IPS-20b (cell line): Measurements from ENCODE around the gene NFE2.

Experiments
- H3K27ac ChIP-seq: one replicate; pipeline ENCODE4 v1.5.1; 2013; ENCODE audit warnings: low read length
- H3K27me3 ChIP-seq: 2 replicates; pipeline ENCODE4 v1.6.1; 2013; ENCODE audit warnings: mild to moderate bottlenecking, low read length, inconsistent platforms; ENCODE audit not compliant: insufficient read depth
- H3K36me3 ChIP-seq: 2 replicates; pipeline ENCODE4 v1.6.1; 2013; ENCODE audit warnings: low read depth, mild to moderate bottlenecking, inconsistent platforms, low read length, moderate library complexity; ENCODE audit not compliant: insufficient read depth
- H3K4me1 ChIP-seq: 2 replicates; pipeline ENCODE4 v1.6.1; 2013; ENCODE audit warnings: mild to moderate bottlenecking, control low read depth, inconsistent platforms, low read length, moderate library complexity; ENCODE audit not compliant: insufficient read depth
- H3K4me3 ChIP-seq: 2 replicates; pipeline ENCODE4 v1.5.1; 2013; ENCODE audit warnings: mild to moderate bottlenecking, low read length, inconsistent platforms
- H3K9ac ChIP-seq: 2 replicates; pipeline ENCODE4 v1.6.1; 2013; ENCODE audit warnings: low read depth, mild to moderate bottlenecking, inconsistent platforms, low read length, moderate library complexity
- H3K9me3 ChIP-seq: 2 replicates; pipeline ENCODE4 v1.6.1; 2013; ENCODE audit warnings: mild to moderate bottlenecking, low read depth, low read length, inconsistent platforms; ENCODE audit not compliant: insufficient read depth

NFE2 gene

DNA sequence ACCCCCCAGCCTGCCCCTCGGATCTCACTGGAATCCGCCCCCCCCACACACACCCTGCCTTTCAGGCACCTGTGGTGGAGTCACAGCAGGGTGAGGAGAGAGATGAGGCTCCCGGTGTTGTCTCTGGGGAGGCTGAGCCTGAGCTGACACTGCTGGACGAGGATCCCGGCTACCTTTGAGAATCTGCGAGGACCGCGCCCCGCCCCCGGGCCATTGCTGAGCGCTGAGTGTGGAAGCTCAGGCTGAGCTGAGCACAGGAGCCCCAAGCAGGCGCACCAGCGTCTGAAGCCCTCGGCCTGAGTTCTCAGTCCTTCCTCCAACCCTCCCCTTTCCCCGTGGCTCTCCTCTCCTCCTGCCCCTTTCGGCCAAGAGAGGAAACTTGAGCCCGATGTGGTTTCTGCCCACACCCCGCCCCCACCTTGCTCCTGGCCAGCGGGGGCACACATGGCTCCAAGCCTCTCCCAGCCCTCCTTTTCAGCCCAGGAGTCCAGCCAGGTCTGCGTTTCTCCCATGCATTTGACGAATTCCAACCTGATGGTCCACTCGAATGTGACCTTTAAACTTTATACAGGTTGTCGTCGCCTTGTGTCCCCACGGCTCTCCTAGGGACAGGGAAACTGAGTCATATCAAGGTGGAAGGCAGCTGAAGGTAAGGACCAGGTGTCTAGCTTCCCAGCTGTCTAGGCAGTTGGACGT, at the start of gene NFE2:
NFE2 (minus strand) TSS at position 284 of the 696 bp plus-strand sequence. CDS start 5,767 bp downstream, outside the sequence.
- peak within 1 kb of the TSS; percentile 66 for H3K9ac ChIP-seq
- peaks cover 35% of the 10 kb centered on the region for H3K4me1 ChIP-seq
- H3K4me3 ChIP-seq: peak within 1 kb of the TSS; percentile 72
- H3K36me3 ChIP-seq: no peaks in the 10 kb centered on the region
- H3K9me3 ChIP-seq: no peaks in the 10 kb centered on the region
- peak within 1 kb of the TSS; percentile 18 for H3K27ac ChIP-seq
- H3K27me3 ChIP-seq: peaks cover 16% of the 10 kb centered on the region

DNA sequence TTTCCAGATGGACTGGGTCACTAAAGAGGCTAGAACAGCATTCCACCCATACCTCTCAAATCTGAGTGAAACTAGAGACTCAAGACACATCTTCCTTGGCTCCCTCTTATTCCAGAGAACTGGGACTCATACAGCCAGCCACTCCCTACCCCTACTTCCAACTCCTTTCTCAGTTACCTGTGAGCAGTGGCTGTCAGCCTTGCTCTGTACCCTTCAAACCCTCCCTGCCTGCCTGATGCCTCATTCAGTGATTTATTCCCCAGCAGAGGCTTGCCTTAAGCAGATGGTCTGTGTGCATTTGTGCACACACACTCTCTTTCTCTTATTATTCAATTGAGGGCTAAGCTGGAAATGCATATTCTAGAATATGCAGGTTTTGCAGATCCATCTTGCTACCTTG, 48.9 kb upstream of the NFE2 start:
- Histone ChIP-seq H3K36me3 (peaks cover 45% of the 10 kb centered on the region), H3K27ac (no peak overlapping the region), H3K4me3 (no peak overlapping the region), H3K9me3 (no peaks in the 10 kb centered on the region), H3K9ac (no peak overlapping the region), H3K4me1 (peaks cover 34% of the 10 kb centered on the region), H3K27me3 (peaks cover 22% of the 10 kb centered on the region; the same call in 1 of the 2 replicates)

DNA sequence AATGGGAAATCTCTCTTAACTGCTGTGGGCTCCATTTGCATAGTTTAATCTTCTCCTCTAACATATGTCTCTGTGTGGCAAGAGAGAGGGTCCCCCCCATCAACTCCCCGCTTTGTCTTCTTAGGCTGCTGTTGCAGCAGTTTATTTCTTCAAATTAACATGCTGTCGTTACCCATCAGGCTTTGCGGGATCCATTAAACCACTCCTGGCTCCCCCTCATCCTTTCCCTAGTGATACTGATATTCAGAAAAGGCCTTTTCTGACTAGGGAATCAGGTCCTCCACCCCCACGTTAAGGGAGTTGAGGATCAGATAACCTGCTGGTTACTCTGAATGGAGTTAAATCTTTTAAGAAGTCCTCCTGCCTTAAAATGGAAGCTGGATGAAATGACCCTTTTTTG, 48.2 kb upstream of the NFE2 start:
- Histone ChIP-seq H3K27me3 (peaks cover 22% of the 10 kb centered on the region; the same call in 1 of the 2 replicates), H3K27ac (no peak overlapping the region), H3K4me1 (peaks cover 33% of the 10 kb centered on the region), H3K9me3 (no peaks in the 10 kb centered on the region), H3K36me3 (peaks cover 46% of the 10 kb centered on the region), H3K9ac (no peak overlapping the region), H3K4me3 (no peak overlapping the region)

DNA sequence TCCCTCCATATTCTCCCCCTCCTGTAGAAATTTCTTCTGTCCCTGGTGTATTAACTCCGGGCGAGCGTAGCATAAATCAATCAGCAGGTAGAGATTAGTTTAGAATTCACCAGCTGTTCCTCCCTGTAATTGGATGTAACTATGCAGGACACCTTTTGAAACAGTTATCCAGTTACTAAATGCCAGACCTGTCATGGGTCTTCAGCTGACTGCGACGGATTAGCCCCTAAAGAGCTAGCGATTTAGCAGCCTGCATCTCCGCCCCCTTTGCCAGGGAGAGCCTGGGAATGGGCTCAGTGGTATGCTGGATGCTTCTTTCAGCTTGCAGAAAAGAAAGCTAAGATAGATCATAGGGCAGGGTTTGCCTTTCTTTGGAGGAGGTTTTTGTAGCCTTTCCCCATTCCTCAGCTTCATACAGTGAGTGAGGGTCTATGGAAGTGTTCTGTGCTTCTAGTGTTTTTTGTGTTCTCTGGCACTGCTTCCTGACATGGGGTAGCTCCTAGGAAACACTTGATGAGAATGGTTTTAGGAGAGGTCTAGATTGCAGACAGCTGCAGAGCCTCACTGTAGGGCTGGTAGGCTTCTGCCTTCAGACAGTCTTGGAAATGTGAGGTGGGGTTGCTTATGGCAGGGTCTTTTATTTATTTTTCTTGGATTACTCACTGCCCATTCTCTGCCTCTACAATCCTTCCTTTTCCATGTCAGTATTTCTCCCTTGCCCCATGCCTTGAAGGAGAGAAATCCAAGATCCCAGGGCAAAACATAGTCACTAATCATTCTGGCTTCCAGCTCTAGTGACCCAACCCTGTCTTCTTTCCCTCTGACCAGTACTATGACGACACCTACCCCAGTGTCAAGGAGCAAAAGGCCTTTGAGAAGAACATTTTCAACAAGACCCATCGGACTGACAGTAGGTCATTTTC, 40.8 kb upstream of the NFE2 start:
- Histone ChIP-seq H3K4me1 (no peaks in the 10 kb centered on the region), H3K9me3 (no peaks in the 10 kb centered on the region), H3K27me3 (no peaks in the 10 kb centered on the region), H3K36me3 (peaks cover 51% of the 10 kb centered on the region), H3K4me3 (no peak overlapping the region), H3K9ac (no peak overlapping the region), H3K27ac (no peak overlapping the region)

DNA sequence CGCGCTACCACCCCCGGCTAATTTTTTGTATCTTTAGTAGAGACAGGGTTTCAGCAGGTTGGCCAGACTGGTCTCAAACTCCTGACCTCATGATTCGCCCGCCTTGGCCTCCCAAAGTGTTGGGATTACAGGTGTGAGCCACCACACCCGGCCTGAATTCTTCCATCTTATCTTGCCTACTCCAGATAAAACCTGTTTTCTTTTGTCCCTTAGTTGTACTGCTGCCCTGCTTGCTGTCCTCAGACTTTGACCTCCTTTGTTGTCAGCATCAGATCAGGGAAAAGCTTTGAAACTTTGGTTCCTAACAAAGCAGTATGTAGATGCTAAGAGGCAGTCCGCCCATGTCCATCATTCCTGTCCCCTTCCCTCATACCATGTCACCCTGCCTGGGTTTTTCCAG, 40.0 kb upstream of the NFE2 start:
- H3K9me3 ChIP-seq: no peaks in the 10 kb centered on the region
- H3K27ac ChIP-seq: no peak overlapping the region
- no peaks in the 10 kb centered on the region for H3K4me1 ChIP-seq
- H3K27me3 ChIP-seq: no peaks in the 10 kb centered on the region
- H3K36me3 ChIP-seq: peaks cover 46% of the 10 kb centered on the region
- H3K4me3 ChIP-seq: no peak overlapping the region
- H3K9ac ChIP-seq: no peak overlapping the region

DNA sequence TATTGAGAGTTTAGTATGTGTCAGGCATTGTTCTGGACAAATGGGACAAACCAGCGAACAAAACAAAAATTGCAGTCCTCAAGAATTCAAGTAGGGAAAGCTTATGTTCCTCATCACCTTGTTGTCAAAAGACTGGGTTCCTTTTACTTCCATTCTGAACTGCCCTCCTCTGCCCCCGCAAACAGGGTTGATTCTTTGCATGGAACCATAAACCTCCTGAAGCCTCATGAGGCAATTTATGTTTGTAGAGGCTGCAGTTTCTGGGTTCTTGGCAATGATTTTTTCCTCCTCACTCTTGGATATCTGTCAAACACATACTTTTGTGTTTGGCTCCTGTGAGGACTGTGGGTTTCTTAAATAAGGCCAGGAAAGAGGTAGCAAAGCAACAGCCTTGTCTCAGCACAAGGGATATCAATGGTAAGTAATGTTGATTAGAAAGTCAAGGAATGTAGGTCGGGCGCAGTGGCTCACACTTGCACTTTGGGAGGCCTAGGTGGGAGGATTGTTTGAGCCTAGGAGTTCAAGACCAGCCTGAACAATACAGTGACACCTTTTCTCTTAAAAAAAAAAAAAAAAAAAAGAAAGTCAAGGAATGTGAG, 38.0 kb upstream of the NFE2 start:
- Histone ChIP-seq H3K4me1 (no peaks in the 10 kb centered on the region), H3K36me3 (peaks cover 32% of the 10 kb centered on the region), H3K9ac (no peak overlapping the region), H3K27me3 (no peaks in the 10 kb centered on the region), H3K27ac (no peak overlapping the region), H3K4me3 (no peak overlapping the region), H3K9me3 (no peaks in the 10 kb centered on the region)

DNA sequence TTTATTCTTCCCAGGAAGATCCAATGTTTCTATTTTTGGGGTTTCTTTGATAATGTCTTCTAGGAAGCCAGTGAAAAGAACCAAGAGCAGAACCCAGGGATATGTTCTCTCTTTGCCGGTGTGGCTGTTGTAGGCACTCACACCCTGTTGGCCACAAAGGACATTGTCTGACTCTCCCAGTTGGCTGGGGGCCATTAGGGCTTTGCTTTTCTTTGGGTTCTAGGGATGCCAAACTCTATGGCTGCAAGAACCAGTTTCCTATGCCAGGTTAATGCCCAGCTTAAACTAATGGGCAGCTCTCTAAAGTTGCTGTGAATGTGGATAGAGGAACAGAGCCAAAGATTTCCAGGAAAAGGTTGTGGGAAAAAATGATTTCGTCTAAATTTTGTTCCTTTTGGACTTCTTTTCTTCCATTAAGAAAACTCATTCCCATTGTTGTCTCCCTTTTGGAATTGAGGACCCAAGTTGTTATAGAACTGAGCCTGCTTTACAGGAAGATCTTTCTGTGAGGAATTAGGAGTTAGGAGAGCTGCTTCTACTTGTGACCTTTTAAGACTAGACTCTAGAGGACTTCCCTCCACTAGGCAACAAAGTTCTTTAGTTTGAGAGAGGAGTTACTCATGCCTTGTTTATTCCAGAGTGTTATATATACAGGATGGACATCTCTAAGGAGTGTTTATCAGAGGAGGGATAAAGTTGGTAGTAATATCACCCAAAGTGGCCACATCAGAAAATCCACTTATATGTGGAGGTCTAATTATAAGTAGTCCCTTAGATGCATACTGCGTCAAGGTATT, 37.2 kb upstream of the NFE2 start:
- H3K27me3 ChIP-seq: no peaks in the 10 kb centered on the region
- H3K9me3 ChIP-seq: no peaks in the 10 kb centered on the region
- H3K4me1 ChIP-seq: no peaks in the 10 kb centered on the region
- no peak overlapping the region for H3K9ac ChIP-seq
- H3K4me3 ChIP-seq: no peak overlapping the region
- H3K27ac ChIP-seq: no peak overlapping the region
- peaks cover 25% of the 10 kb centered on the region for H3K36me3 ChIP-seq

DNA sequence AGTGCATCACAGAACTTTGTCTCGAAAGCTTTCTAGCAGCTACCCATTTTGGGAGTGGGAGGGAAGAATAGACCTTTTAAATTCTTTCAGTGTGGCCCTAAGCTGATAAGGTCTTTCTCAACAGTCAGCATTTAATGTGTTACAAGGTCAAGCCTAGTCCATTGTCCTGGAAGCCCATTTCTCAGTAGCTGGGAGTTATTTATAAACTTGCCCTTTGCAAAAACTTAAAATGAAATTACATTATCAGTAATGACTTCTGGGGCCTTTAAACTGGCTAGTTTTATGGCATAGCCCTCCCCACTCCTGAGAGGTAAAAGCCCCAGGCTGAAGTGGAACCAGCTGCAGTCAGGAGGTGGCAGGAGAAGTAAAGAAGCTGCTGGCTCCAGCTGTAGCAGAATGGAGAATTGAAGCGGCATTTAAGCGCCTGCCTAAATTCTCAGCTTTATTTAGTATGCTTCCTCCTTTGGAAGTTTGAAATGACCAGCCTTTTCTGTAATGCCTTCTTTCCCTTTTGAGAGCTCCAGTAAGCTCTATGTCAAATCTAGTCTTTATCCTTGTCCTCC, 36.5 kb upstream of the NFE2 start:
- Histone ChIP-seq H3K36me3 (peaks cover 20% of the 10 kb centered on the region), H3K4me3 (no peak overlapping the region), H3K4me1 (no peaks in the 10 kb centered on the region), H3K9ac (no peak overlapping the region), H3K27me3 (no peaks in the 10 kb centered on the region), H3K9me3 (no peaks in the 10 kb centered on the region), H3K27ac (no peak overlapping the region)

DNA sequence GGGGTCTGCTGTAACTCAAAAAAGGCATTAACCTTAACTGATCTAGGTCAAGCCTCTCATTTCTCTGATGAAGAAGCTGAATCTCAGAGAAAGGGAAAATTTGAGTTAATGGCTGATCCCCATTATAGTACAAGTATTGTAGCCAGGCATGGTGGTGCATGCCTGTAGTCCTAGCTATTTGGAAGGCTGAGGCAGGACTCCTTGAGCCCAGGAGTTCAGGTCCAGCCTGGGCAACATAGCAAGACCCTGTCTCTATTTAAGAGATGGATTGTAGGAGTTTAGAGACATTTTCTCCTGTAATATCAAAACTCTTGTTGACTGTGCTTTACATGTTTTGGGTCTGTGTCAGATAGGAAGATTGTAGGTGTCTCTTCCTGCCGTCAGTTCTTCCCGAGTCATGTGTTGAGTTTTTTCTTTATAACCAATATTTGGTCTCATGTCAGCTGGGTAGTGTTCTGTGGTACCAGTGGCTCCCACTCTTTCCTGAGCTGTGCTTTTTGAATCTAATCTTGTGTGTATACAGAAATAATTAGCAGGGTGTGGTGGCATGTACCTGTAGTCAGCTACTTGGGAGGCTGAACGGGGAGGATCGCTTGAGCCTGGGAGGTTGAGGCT, 32.7 kb upstream of the NFE2 start:
- no peaks in the 10 kb centered on the region for H3K36me3 ChIP-seq
- no peaks in the 10 kb centered on the region for H3K9me3 ChIP-seq
- H3K9ac ChIP-seq: no peak overlapping the region
- peaks cover 3% of the 10 kb centered on the region for H3K4me1 ChIP-seq
- H3K27me3 ChIP-seq: no peaks in the 10 kb centered on the region
- H3K4me3 ChIP-seq: no peak overlapping the region
- no peak overlapping the region for H3K27ac ChIP-seq

DNA sequence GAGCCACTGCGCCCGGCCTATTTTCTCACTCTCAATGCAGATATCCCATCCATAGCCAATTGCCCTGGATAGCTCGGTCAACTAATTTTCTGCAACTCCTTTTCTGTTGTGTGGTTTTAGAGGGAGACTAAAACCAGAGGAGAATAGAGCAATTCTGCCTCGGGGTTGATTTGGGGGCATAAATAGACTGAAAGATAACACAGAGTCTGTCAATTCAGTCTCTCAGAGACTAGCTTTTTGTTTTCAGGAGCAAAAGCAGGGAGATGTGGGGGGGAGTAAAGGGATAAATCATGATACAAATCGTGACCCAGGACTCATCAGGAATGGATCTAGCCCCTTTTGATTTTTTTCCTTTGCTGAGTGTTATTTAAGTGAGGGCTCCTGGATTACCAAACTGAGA, 30.6 kb upstream of the NFE2 start:
- Histone ChIP-seq H3K27ac (no peak overlapping the region), H3K36me3 (no peaks in the 10 kb centered on the region), H3K4me3 (no peak overlapping the region), H3K9ac (no peak overlapping the region), H3K9me3 (no peaks in the 10 kb centered on the region), H3K27me3 (no peaks in the 10 kb centered on the region), H3K4me1 (peaks cover 3% of the 10 kb centered on the region)

DNA sequence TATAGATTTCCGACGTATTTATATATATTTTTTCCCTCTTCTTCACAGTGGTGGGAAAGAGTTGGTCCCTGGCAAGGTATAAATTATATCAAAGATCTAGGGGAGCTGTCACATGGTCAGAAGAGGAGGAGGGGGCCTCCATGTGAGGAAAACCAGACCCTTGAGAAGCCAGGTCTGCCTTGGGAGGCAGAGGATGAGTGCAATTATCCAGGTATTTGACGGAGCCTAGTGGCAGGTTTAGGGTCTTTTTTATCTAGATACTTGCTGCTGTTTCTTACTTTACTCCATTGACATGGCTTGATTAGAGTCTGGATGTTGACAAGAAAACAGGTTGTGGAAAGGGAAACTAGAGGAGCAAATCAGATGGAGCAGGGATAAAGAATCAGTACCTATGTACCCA, 29.6 kb upstream of the NFE2 start:
- H3K4me1 ChIP-seq: peaks cover 3% of the 10 kb centered on the region
- H3K4me3 ChIP-seq: no peak overlapping the region
- H3K27ac ChIP-seq: no peak overlapping the region
- no peak overlapping the region for H3K9ac ChIP-seq
- H3K27me3 ChIP-seq: no peaks in the 10 kb centered on the region
- H3K9me3 ChIP-seq: no peaks in the 10 kb centered on the region
- H3K36me3 ChIP-seq: no peaks in the 10 kb centered on the region
